Transverse colon (tissue), 4 donors: Measurements from ENCODE around the gene ZFAND3.

Source experiments
- CTCF ChIP-seq, 5 experiments: fragments of 200-600 bp in 3 of 5; fragments of 450-650 bp in 2 of 5; sonication (generic) in 3 of 5; IDR thresholded peaks; 1 replicate in 2 of 5; 2 replicates in 3 of 5; pipeline ENCODE4 v1.5.1; 2016 to 2017; ENCODE audit warnings: antibody characterized with exemption in 5 of 5, inconsistent platforms in 3 of 5, mild to moderate bottlenecking in 2 of 5, moderate library complexity in 1 of 5
- POLR2A ChIP-seq: fragments of 450-650 bp; IDR thresholded peaks from one replicate; pipeline ENCODE4 v1.6.1; 2016; ENCODE audit warnings: antibody characterized with exemption, mild to moderate bottlenecking, moderate library complexity
- POLR2AphosphoS5 ChIP-seq, 3 donors: sonication (generic); formaldehyde crosslinking; IDR thresholded peaks; one replicate each; pipeline ENCODE4 v1.6.1; 2016; ENCODE audit warnings: antibody characterized with exemption in 3 of 3

- no peak for TF ChIP-seq POLR2A
- no peak for TF ChIP-seq CTCF (IDR thresholded peaks at IDR 0.05)
- TF ChIP-seq POLR2AphosphoS5 (IDR thresholded peaks at IDR 0.05): no peak
These were observed 360.4 kb downstream of the ZFAND3 start for GRCh38 chr6:38179794-38180430.
